MCF 10A (cell line): ENCODE data around the gene ITPKC. TPM values are rescaled to one million over a fixed set of nuclear protein-coding genes. Genes with fewer than 3 reads are reported as not detected.

Experiments used
- BruUV-seq: library from RNA; stranded (reverse); fragments of 400-500 nt; replicated peaks from 2 replicates; lab custom pipeline; 2021; lab: Mats Ljungman, UMichigan
- CTCF ChIA-PET: fragments of 300-600 bp; sonication (Branson Sonifier 250); formaldehyde crosslinking; extraction: SDS; loops from one replicate; lab custom pipeline; 2021; ENCODE audit warnings: antibody characterized with exemption, inconsistent platforms; lab: Yijun Ruan, JAX
- POLR2A ChIA-PET: fragments of 300-600, 350-650 bp; sonication (Branson Sonifier 250); formaldehyde crosslinking; extraction: SDS; loops from one replicate; lab custom pipeline; 2020; ENCODE audit warnings: antibody characterized with exemption, inconsistent platforms; lab: Yijun Ruan, JAX
- DNase-seq: peaks from one replicate; pipeline ENCODE4 v3.0.0-alpha.2; 2018; ENCODE audit not compliant: unreplicated experiment
- H3K27ac Mint-ChIP-seq: one replicate; pipeline ENCODE4 v1.8.0; 2022; ENCODE audit warnings: mild to moderate bottlenecking, low read depth, mixed read lengths; ENCODE audit not compliant: unreplicated experiment
- H3K27me3 Mint-ChIP-seq: one replicate; pipeline ENCODE4 v1.8.0; 2022; ENCODE audit warnings: mixed read lengths; ENCODE audit not compliant: insufficient read depth, unreplicated experiment
- H3K36me3 Mint-ChIP-seq: one replicate; pipeline ENCODE4 v1.8.0; 2022; ENCODE audit warnings: mild to moderate bottlenecking, moderate library complexity, mixed read lengths; ENCODE audit not compliant: insufficient read depth, unreplicated experiment
- H3K4me1 Mint-ChIP-seq: one replicate; pipeline ENCODE4 v1.8.0; 2022; ENCODE audit warnings: mixed read lengths; ENCODE audit not compliant: insufficient read depth, unreplicated experiment
- H3K4me3 Mint-ChIP-seq: one replicate; pipeline ENCODE4 v1.8.0; 2022; ENCODE audit warnings: mild to moderate bottlenecking, moderate library complexity, mixed read lengths; ENCODE audit not compliant: unreplicated experiment
- H3K9me3 Mint-ChIP-seq: one replicate; pipeline ENCODE4 v1.8.0; 2022; ENCODE audit warnings: mixed read lengths; ENCODE audit not compliant: unreplicated experiment
- CTCF ChIP-seq: fragments of 200-600 bp; IDR thresholded peaks from one replicate; pipeline ENCODE4 v1.8.0; 2022; ENCODE audit warnings: antibody characterized with exemption, mild to moderate bottlenecking; ENCODE audit not compliant: unreplicated experiment
- intact Hi-C: fragments of 100-400 bp; cut with micrococcal nuclease; formaldehyde crosslinking; loops from 2 replicates; pipeline ENCODE4 v1.14.1; 2022
- total RNA-seq: library from RNA; stranded (reverse); gene quantifications from 2 replicates; pipeline ENCODE4 v1.2.3, GENCODE V29; 2022

The ITPKC gene
- total RNA-seq, 1 experiment from 2014 or later = 33.2 TPM

DNA sequence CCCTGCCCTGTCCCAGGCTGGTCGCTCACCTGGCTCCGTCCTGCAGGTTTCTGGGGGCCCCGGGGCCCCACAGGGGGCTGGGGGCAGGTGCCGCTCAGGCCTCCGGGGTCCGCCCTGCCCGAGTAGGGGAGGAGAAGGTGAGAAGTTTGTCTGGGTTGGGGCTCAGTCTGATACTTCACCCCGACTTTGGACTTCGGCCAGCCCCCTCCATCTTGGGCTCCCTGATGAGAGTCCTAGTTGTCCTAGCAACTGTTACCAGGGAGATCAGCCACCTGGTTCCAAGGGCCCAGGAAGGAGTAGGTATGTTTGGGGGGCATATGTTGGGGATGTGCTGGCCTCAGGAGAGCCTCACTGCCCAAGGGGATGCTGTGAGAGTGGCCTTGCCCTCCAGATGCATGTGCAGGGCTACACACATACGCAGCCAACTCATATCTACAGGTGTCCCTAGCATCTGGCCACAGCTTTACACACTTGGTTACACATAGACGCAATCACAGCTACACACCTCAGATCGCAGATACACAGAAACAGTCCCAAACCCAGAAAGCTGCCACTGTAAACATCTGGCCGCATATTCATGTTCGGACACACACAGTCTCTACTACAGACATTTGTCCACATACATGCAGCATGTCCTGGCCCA lies 29.9 kb upstream of the ITPKC start:
- no peak for DNase-seq
- H3K27me3 Mint-ChIP-seq = no peaks in the 10 kb centered on the region
- H3K27ac Mint-ChIP-seq = no peak overlapping the region
- no TSS peak for BruUV-seq
- peaks cover 15% of the 10 kb centered on the region for H3K36me3 Mint-ChIP-seq
- no peaks in the 10 kb centered on the region for H3K9me3 Mint-ChIP-seq
- no peak overlapping the region for H3K4me3 Mint-ChIP-seq
- intact Hi-C loops = no loop called here
- CTCF ChIA-PET = no interaction called here
- no peak for TF ChIP-seq CTCF
- peaks cover 18% of the 10 kb centered on the region for H3K4me1 Mint-ChIP-seq
- POLR2A ChIA-PET = interaction anchor here (1.0 to 1.5 kb wide), 3 partner anchors 21 to 53 kb away, joined by 3 read pairs; partner anchors contain the start of genes COQ8B and ITPKC

DNA sequence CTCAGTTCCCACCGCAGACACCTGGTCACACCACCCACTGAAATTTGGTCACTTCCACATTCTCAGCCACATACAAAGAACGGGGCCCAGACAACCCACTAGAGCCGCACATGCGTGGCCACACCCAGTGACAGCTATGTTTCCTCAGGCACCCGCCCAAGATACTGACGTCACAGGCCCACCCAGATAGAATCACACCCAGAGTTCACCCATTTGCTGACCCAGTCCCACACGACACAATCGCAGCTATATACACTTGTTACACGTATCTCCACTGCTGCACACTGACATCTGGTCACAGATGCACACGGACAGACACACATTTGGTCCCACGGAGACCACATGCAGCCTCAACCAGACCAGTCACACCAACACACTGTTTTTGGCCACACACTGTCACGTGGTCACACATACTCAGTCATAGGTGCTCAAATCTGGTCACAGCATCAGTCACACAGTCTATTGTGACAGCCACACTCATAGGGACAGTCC lies 29.3 kb upstream of the ITPKC start:
- ChIA-PET CTCF (no interaction called here), POLR2A (interaction anchor here (1.0 to 1.5 kb wide), 3 partner anchors 22 to 52 kb away, joined by 3 read pairs; partner anchors contain the start of genes COQ8B and ITPKC)
- Mint-ChIP-seq H3K36me3 (peaks cover 12% of the 10 kb centered on the region), H3K9me3 (no peaks in the 10 kb centered on the region), H3K4me1 (peaks cover 18% of the 10 kb centered on the region), H3K27me3 (no peaks in the 10 kb centered on the region), H3K4me3 (no peak overlapping the region), H3K27ac (no peak overlapping the region)
- DNase-seq = no peak
- BruUV-seq = no TSS peak
- intact Hi-C loops = no loop called here
- no peak for TF ChIP-seq CTCF

DNA sequence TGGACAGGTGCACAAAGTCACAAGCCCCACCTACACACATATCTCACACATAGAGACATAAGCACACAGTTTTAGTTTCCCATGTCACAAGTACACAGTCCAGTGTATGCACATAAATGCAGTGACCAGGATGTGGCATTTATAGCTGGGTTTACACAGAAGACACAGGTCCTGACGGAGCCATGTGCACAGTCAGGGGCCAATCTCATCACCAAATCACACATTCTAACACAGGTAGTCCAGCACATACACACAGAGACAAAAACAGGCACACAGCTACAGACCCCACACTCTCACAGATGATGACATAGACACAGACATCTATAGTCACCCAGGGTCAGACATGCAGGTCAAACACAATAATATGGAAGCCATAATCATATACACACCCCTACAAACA lies 28.6 kb upstream of the ITPKC start:
- intact Hi-C loops = no loop called here

More for the DNA sequence above, 28.6 kb upstream of the ITPKC start:
- Mint-ChIP-seq H3K27me3 (no peaks in the 10 kb centered on the region), H3K4me3 (no peak overlapping the region), H3K4me1 (peaks cover 18% of the 10 kb centered on the region), H3K36me3 (peaks cover 14% of the 10 kb centered on the region), H3K27ac (no peak overlapping the region), H3K9me3 (no peaks in the 10 kb centered on the region)
- BruUV-seq = TSS peak; percentile 27
- ChIA-PET CTCF (no interaction called here), POLR2A (interaction anchor here (0.7 to 1.5 kb wide), 2 partner anchors 12 to 52 kb away, joined by 3 read pairs; no protein-coding TSS in a partner anchor)
- no peak for DNase-seq
- no peak for TF ChIP-seq CTCF
